Measurements from ENCODE around the gene MAGEC1.

- TF ChIP-seq CTCF (conservative IDR thresholded peaks at IDR 0.05; ENCODE audit: low read depth, low read length) (no peak), RCOR1 (IDR thresholded peaks at IDR 0.05; ENCODE audit: insufficient replicate concordance, low read length) (no peak), RAD21 (IDR thresholded peaks at IDR 0.05; ENCODE audit: low read length) (no peak), RFX5 (IDR thresholded peaks at IDR 0.05; ENCODE audit: low read depth, low read length) (no peak), POLR2A (IDR thresholded peaks at IDR 0.05; ENCODE audit: low read depth, low read length) (no peak), ELK1 (IDR thresholded peaks at IDR 0.05; ENCODE audit: borderline replicate concordance, low read depth, low read length) (no peak), MXI1 (IDR thresholded peaks at IDR 0.05; ENCODE audit: borderline replicate concordance, low read depth, low read length) (no peak), MAZ (IDR thresholded peaks at IDR 0.05; ENCODE audit: borderline replicate concordance, low read depth, low read length) (no peak), SMC3 (IDR thresholded peaks at IDR 0.05; ENCODE audit: low read depth, low read length) (no peak), CHD1 (IDR thresholded peaks at IDR 0.05; ENCODE audit: low read depth, low read length) (no peak), USF2 (IDR thresholded peaks at IDR 0.05; ENCODE audit: low read depth, low read length) (no peak), MAFK (IDR thresholded peaks at IDR 0.05; ENCODE audit: low read depth, low read length) (no peak), FOS (IDR thresholded peaks at IDR 0.05; ENCODE audit: low read depth, low read length) (no peak)
These were observed 32.0 kb downstream of the MAGEC1 start for GRCh38 chrX:141935645-141936044.

Data from IMR-90 (cell line).